HEK293 (cell line): ENCODE results near the gene NLGN4X.

Experiments
- CTCF ChIA-PET: fragments of 350-600 bp; formaldehyde crosslinking; extraction: SDS; loops from one replicate; lab custom pipeline; 2021; ENCODE audit warnings: antibody characterized with exemption; lab: Yijun Ruan, JAX
- POLR2A ChIA-PET: fragments of 300-600 bp; formaldehyde crosslinking; extraction: SDS; loops from one replicate; lab custom pipeline; 2020; ENCODE audit warnings: antibody characterized with exemption, inconsistent platforms; lab: Yijun Ruan, JAX
- H3K27ac ChIP-seq: fragments of 200-500 bp; sonication (Bioruptor generic); 2 replicates; pipeline ENCODE4 v1.5.1; 2014; ENCODE audit warnings: low read depth, low read length, control low read depth, inconsistent platforms; ENCODE audit errors: extremely low read depth
- H3K36me3 ChIP-seq, 2 experiments: fragments of 200-500 bp in 1 of 2; sonication (Bioruptor generic) in 1 of 2; 1 replicate in 1 of 2; 2 replicates in 1 of 2; pipeline ENCODE4 v1.5.1; 2014 to 2017; ENCODE audit warnings: inconsistent platforms in 2 of 2, low read length in 2 of 2; ENCODE audit not compliant: control insufficient read depth in 2 of 2, insufficient read depth in 1 of 2
- H3K4me1 ChIP-seq: fragments of 200-500 bp; sonication (Bioruptor generic); 2 replicates; pipeline ENCODE4 v1.5.1; 2014; ENCODE audit warnings: mild to moderate bottlenecking, low read length, inconsistent platforms; ENCODE audit not compliant: control insufficient read depth, insufficient read depth
- H3K4me3 ChIP-seq: 2 replicates; pipeline ENCODE4 v1.5.1; 2011; ENCODE audit warnings: low read depth, mild to moderate bottlenecking, control low read depth, low read length, moderate library complexity
- H3K9me3 ChIP-seq: fragments of 200-500 bp; sonication (Bioruptor generic); 2 replicates; pipeline ENCODE4 v1.5.1; 2014; ENCODE audit warnings: low read depth, low read length, inconsistent platforms; ENCODE audit not compliant: control insufficient read depth, insufficient read depth
- ATF2 ChIP-seq: fragments of 450-650 bp; formaldehyde crosslinking; IDR thresholded peaks from 2 replicates; pipeline ENCODE4 v1.5.1; 2016; ENCODE audit warnings: missing biosample characterization, missing genetic modification characterization, low read depth
- ELK4 ChIP-seq: IDR thresholded peaks from 2 replicates; pipeline ENCODE4 v1.6.1; 2011; ENCODE audit warnings: mild to moderate bottlenecking, low read depth, low read length, borderline replicate concordance
- KLF7 ChIP-seq: fragments of 450-650 bp; formaldehyde crosslinking; IDR thresholded peaks from 2 replicates; pipeline ENCODE4 v1.5.1; 2016; ENCODE audit warnings: missing biosample characterization, missing genetic modification characterization, borderline replicate concordance
- MZF1 ChIP-seq: fragments of 450-650 bp; formaldehyde crosslinking; IDR thresholded peaks from 2 replicates; pipeline ENCODE4 v1.5.1; 2017; ENCODE audit warnings: missing biosample characterization, missing genetic modification characterization, borderline replicate concordance
- OVOL3 ChIP-seq: fragments of 450-650 bp; formaldehyde crosslinking; IDR thresholded peaks from 2 replicates; pipeline ENCODE4 v1.5.1; 2016; ENCODE audit warnings: missing biosample characterization, missing genetic modification characterization
- PRDM4 ChIP-seq: fragments of 450-650 bp; formaldehyde crosslinking; IDR thresholded peaks from 2 replicates; pipeline ENCODE4 v1.5.1; 2017; ENCODE audit warnings: missing biosample characterization, missing genetic modification characterization
- RBAK ChIP-seq: fragments of 450-650 bp; formaldehyde crosslinking; IDR thresholded peaks from 2 replicates; pipeline ENCODE4 v1.5.1; 2016; ENCODE audit warnings: missing biosample characterization, missing genetic modification characterization
- SCRT2 ChIP-seq: fragments of 450-650 bp; formaldehyde crosslinking; IDR thresholded peaks from 2 replicates; pipeline ENCODE4 v1.5.1; 2016; ENCODE audit warnings: missing biosample characterization, missing genetic modification characterization
- ZBTB17 ChIP-seq: fragments of 450-650 bp; formaldehyde crosslinking; IDR thresholded peaks from 2 replicates; pipeline ENCODE4 v1.5.1; 2016; ENCODE audit warnings: missing biosample characterization, missing genetic modification characterization
- ZBTB26 ChIP-seq: fragments of 450-650 bp; formaldehyde crosslinking; optimal IDR thresholded peaks from 2 replicates; pipeline ENCODE3; 2016; ENCODE audit warnings: missing biosample characterization, mild to moderate bottlenecking, missing genetic modification characterization
- ZFP69B ChIP-seq: fragments of 450-650 bp; formaldehyde crosslinking; IDR thresholded peaks from 2 replicates; pipeline ENCODE4 v1.5.1; 2016; ENCODE audit warnings: missing biosample characterization, missing genetic modification characterization
- ZNF214 ChIP-seq: fragments of 450-650 bp; formaldehyde crosslinking; IDR thresholded peaks from 2 replicates; pipeline ENCODE4 v1.5.1; 2017; ENCODE audit warnings: missing biosample characterization, mild to moderate bottlenecking, missing genetic modification characterization, borderline replicate concordance
- ZNF24 ChIP-seq: fragments of 450-650 bp; formaldehyde crosslinking; IDR thresholded peaks from 2 replicates; pipeline ENCODE4 v1.5.1; 2016; ENCODE audit warnings: missing biosample characterization, missing genetic modification characterization
- ZNF423 ChIP-seq: fragments of 450-650 bp; formaldehyde crosslinking; IDR thresholded peaks from 2 replicates; pipeline ENCODE4 v1.5.1; 2016; ENCODE audit warnings: missing biosample characterization, missing genetic modification characterization
- ZNF510 ChIP-seq: fragments of 450-650 bp; formaldehyde crosslinking; IDR thresholded peaks from 2 replicates; pipeline ENCODE4 v1.5.1; 2018; ENCODE audit warnings: mild to moderate bottlenecking, missing genetic modification characterization, missing biosample characterization; ENCODE audit not compliant: insufficient replicate concordance
- ZNF555 ChIP-seq: fragments of 450-650 bp; formaldehyde crosslinking; conservative IDR thresholded peaks from 2 replicates; pipeline ENCODE4 v1.5.1; 2017; ENCODE audit warnings: missing biosample characterization, mild to moderate bottlenecking, missing genetic modification characterization, inconsistent platforms
- ZNF571 ChIP-seq: fragments of 450-650 bp; formaldehyde crosslinking; IDR thresholded peaks from 2 replicates; pipeline ENCODE4 v1.5.0; 2017; ENCODE audit warnings: missing biosample characterization, missing genetic modification characterization
- ZNF585B ChIP-seq: fragments of 450-650 bp; formaldehyde crosslinking; IDR thresholded peaks from 2 replicates; pipeline ENCODE4 v1.5.1; 2016; ENCODE audit warnings: missing biosample characterization, missing genetic modification characterization
- ZNF596 ChIP-seq: fragments of 450-650 bp; IDR thresholded peaks from 2 replicates; pipeline ENCODE4 v1.5.0; 2018; ENCODE audit warnings: missing biosample characterization, mild to moderate bottlenecking, missing genetic modification characterization, moderate library complexity
- ZNF660 ChIP-seq: fragments of 450-650 bp; IDR thresholded peaks from 2 replicates; pipeline ENCODE4 v1.5.1; 2018; ENCODE audit warnings: missing biosample characterization, mild to moderate bottlenecking, missing genetic modification characterization
- ZNF768 ChIP-seq: fragments of 450-650 bp; formaldehyde crosslinking; IDR thresholded peaks from 2 replicates; pipeline ENCODE4 v1.5.1; 2018; ENCODE audit warnings: missing biosample characterization, mild to moderate bottlenecking, missing genetic modification characterization
- ZXDB ChIP-seq: fragments of 450-650 bp; formaldehyde crosslinking; IDR thresholded peaks from 2 replicates; pipeline ENCODE4 v1.5.1; 2016; ENCODE audit warnings: missing biosample characterization, missing genetic modification characterization
- TF ChIP-seq, protein P1 (sequence below): fragments of 450-650 bp; formaldehyde crosslinking; IDR thresholded peaks from 2 replicates; pipeline ENCODE4; 2016; ENCODE audit warnings: missing biosample characterization, missing genetic modification characterization

The NLGN4X gene

GRCh38 chrX:6227453-6227835 lies 1.2 kb downstream of the NLGN4X start (continued):
- TF ChIP-seq ZBTB26 (tag by site-specific recombination) (no peak), ZNF768 (tag by site-specific recombination) (no peak), MZF1 (tag by site-specific recombination) (no peak)

DNA sequence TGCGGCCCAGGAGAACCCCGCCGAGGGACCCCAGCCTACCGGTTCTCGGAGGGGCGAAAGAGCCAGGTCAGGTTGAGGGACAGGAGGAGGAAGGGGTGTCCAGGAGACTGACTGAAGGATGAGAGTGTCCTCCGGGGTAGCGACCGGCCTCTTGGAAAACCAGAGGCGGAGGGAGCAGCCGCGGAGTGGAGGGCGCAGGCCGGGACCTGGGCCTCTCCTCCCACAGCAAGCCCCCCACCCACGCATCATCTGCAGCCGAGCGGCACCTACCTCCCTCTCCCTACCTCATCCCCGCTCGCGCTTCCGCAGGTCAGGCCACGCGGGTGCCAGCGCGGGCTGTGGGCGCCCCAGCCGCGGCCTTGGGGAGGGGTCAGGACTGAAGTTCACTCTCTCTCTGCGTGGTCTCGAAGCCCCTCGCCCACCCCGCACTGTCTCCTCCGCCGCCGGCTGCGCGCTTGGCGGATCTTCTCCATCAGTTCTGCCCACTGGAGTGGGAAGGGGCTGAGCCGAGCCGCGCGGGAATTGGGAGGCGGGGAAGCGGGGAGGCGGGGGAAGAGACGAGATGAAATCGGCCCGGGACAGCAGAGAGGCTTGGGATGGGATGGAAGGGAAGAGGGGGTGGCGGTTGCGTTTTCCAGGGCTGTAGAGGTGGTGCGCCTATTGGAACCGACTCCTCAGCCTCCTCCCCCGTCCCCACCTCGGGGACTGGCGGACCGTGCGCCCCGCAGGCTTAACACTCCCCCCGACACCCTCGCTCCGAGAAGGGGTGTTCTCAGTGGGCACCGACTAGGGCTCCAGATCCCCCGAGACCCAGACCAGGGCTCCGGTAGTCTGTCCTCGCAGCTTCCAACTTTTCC lies 1.8 kb downstream of the NLGN4X start:
- POLR2A ChIA-PET: no interaction called here
- CTCF ChIA-PET: no interaction called here
- H3K4me3 ChIP-seq: no peak overlapping the region
- H3K4me1 ChIP-seq: no peaks in the 10 kb centered on the region
- H3K27ac ChIP-seq: no peak overlapping the region
- H3K9me3 ChIP-seq: no peaks in the 10 kb centered on the region
- no peak for TF ChIP-seq ZNF585B (tag by site-specific recombination)
- no peak for TF ChIP-seq ZFP69B (tag by site-specific recombination)
- TF ChIP-seq ZBTB17 (tag by site-specific recombination): no peak
- TF ChIP-seq PRDM4: no peak
- no peak for TF ChIP-seq RBAK
- TF ChIP-seq ZNF660 (tag by site-specific recombination): no peak
- no peak for TF ChIP-seq SCRT2
- TF ChIP-seq KLF7 (tag by site-specific recombination): no peak
- no peak for TF ChIP-seq ATF2 (tag by site-specific recombination)
- TF ChIP-seq ZXDB (tag by site-specific recombination): no peak
- TF ChIP-seq ZNF214 (tag by site-specific recombination): no peak
- no peak for TF ChIP-seq ZNF423
- no peak for TF ChIP-seq ZNF571 (tag by site-specific recombination)
- TF ChIP-seq ZNF510 (tag by site-specific recombination): no peak
- TF ChIP-seq ZNF596 (tag by site-specific recombination): no peak
- TF ChIP-seq ZNF24 (tag by site-specific recombination): no peak
- no peak for TF ChIP-seq ELK4
- TF ChIP-seq ZNF555: no peak
- no peak for TF ChIP-seq OVOL3 (tag by site-specific recombination)
- TF ChIP-seq, protein P1, sequence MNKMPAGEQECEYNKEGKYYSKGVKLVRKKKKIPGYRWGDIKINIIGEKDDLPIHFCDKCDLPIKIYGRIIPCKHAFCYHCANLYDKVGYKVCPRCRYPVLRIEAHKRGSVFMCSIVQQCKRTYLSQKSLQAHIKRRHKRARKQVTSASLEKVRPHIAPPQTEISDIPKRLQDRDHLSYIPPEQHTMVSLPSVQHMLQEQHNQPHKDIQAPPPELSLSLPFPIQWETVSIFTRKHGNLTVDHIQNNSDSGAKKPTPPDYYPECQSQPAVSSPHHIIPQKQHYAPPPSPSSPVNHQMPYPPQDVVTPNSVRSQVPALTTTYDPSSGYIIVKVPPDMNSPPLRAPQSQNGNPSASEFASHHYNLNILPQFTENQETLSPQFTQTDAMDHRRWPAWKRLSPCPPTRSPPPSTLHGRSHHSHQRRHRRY (tag by site-specific recombination): no peak
- H3K36me3 ChIP-seq: no peaks in the 10 kb centered on the region
